ENCODE data around the gene PLA2G2F. TPM values are rescaled to one million over a fixed set of nuclear protein-coding genes. Genes with fewer than 3 reads are reported as not detected.

The PLA2G2F gene
- total and polyA plus RNA-seq, 10 of the 15 experiments (the other 5 are each of a cell fraction or from before 2014, with no cell fraction given), result 0.03 TPM; not detected in 9

DNA sequence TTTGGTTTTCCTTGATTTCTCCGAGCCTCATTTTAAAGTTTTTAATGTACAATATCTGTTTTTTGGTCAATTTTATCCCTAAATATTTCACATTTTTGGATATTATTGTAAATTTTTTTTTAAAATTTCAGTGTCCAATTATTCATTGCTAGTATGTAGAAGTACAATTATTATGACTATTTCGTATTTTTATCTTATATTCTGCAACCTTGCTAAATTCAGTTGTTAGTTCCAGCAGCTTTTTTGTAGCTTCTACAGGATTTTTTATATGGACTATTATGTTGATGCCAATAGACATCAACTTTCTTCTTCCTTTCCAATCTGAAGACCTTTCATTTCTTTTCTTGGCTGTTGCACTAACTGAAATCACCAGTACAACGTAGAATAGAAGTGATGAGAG lies 4.1 kb upstream of the PLA2G2F start (continued):
- no peak for TF ChIP-seq BRCA1 (IDR thresholded peaks at IDR 0.05; ENCODE audit: low read depth, low read length)
- TF ChIP-seq MYC (IDR thresholded peaks at IDR 0.05; ENCODE audit: insufficient read depth, insufficient read length, insufficient replicate concordance, low read length, severe bottlenecking), result no peak
- no peak for TF ChIP-seq ZZZ3 (IDR thresholded peaks at IDR 0.05; ENCODE audit: control insufficient read depth, insufficient read length, low read depth)
- no peak for TF ChIP-seq CHD1 (IDR thresholded peaks at IDR 0.05; ENCODE audit: low read depth, low read length)

DNA sequence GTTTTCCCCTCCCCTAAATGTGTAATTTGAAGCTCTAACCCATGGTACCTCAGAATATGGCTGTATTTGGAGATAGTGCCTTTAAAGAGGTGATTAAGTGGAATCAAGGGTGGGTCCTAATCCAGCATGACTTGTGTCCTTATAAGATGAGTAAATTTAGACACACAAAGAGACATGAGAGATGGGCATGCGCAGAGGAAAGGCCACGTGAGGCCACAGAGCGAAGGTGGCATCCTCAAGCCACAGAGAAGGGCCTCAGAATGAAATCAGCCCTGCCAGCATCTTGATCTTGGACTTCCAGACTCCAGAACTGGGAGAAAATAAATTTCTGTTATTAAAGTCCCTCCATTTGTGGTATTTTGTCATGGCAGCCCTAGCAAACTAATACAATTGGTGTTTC lies 2.9 kb upstream of the PLA2G2F start:
- no peak overlapping the region for H3K4me3 ChIP-seq
- H3K9me3 ChIP-seq (replicated peaks; ENCODE audit: control insufficient read depth, insufficient read depth, low read length), result no peaks in the 10 kb centered on the region
- no peaks in the 10 kb centered on the region for H3K4me1 ChIP-seq (ENCODE audit: control insufficient read depth, insufficient read depth, low read length)
- no peak overlapping the region for H3K4me2 ChIP-seq (ENCODE audit: control insufficient read depth, insufficient read depth)
- H3K79me2 ChIP-seq (ENCODE audit: control insufficient read depth, insufficient read depth, low read length), result no peaks in the 10 kb centered on the region
- CTCF ChIA-PET, result interaction anchor here (0.7 kb wide), 1 partner anchor 23 kb away, joined by 3 read pairs; no protein-coding TSS in a partner anchor
- H3K36me3 ChIP-seq (ENCODE audit: control insufficient read depth in 2 of 2, insufficient read depth in 2 of 2, low read length in 1 of 2), result no peaks in the 10 kb centered on the region
- H4K20me1 ChIP-seq (ENCODE audit: control insufficient read depth, insufficient read depth), result no peaks in the 10 kb centered on the region
- TF ChIP-seq STAT1 (conservative IDR thresholded peaks at IDR 0.05), result no peak
- TF ChIP-seq KDM1A (IDR thresholded peaks at IDR 0.05; ENCODE audit: borderline replicate concordance), result no peak
- no peak for TF ChIP-seq NFXL1 (IDR thresholded peaks at IDR 0.05; ENCODE audit: borderline replicate concordance)
- no peak for TF ChIP-seq EGR1 (IDR thresholded peaks at IDR 0.05; ENCODE audit: borderline replicate concordance in 1 of 2, low read depth in 2 of 2, low read length in 2 of 2)
- TF ChIP-seq BMI1 (IDR thresholded peaks at IDR 0.05; ENCODE audit: borderline replicate concordance), result no peak
- TF ChIP-seq RUNX3 (IDR thresholded peaks at IDR 0.05; ENCODE audit: low read length), result no peak
- no TSS peak for BruUV-seq (replicated peaks)
- RAD21 ChIA-PET (ENCODE audit: unreplicated experiment), result no interaction called here
- SMC1A ChIA-PET (ENCODE audit: uncharacterized antibody, unreplicated experiment), result interaction anchor here (2.0 kb wide), 1 partner anchor 10 kb away, joined by 5 read pairs; no protein-coding TSS in a partner anchor
- FAIRE-seq (no peak), ATAC-seq (no peak), DNase-seq (ENCODE audit: low read depth, low spot score) (no peak)
- POLR2A ChIA-PET, result no interaction called here
- H3K9ac ChIP-seq (ENCODE audit: control insufficient read depth, insufficient read depth, low read length), result no peak overlapping the region
- intact Hi-C loops (cut with micrococcal nuclease; ENCODE audit: unreplicated experiment), result no loop called here
- in situ Hi-C loops (cut with MboI), result no loop called here
- H3K27me3 ChIP-seq (replicated peaks in 1 of 2; ENCODE audit: control insufficient read depth in 2 of 2, insufficient read depth in 2 of 2, low read length in 1 of 2), result no peaks in the 10 kb centered on the region
- H2AFZ ChIP-seq (ENCODE audit: control insufficient read depth, low read depth, low read length), result no peak overlapping the region
- 93% methylated on average over 3 of the region's 3 CpGs for WGBS (ENCODE audit: insufficient coverage, insufficient replicate concordance, low lambda C conversion rate, missing lambda C conversion rate)
- no peak overlapping the region for H3K27ac ChIP-seq (ENCODE audit: control insufficient read depth, insufficient read depth)

All from GM12878 (cell line).